SHP77 treated with DMSO at 0.1 percent for 48 hours (cell line): Measurements from ENCODE around the gene PACSIN3.

Source experiments
- DNase-seq: peaks from one replicate; lab custom pipeline; 2025; lab: John Stamatoyannopoulos, UW

PACSIN3 gene

DNA sequence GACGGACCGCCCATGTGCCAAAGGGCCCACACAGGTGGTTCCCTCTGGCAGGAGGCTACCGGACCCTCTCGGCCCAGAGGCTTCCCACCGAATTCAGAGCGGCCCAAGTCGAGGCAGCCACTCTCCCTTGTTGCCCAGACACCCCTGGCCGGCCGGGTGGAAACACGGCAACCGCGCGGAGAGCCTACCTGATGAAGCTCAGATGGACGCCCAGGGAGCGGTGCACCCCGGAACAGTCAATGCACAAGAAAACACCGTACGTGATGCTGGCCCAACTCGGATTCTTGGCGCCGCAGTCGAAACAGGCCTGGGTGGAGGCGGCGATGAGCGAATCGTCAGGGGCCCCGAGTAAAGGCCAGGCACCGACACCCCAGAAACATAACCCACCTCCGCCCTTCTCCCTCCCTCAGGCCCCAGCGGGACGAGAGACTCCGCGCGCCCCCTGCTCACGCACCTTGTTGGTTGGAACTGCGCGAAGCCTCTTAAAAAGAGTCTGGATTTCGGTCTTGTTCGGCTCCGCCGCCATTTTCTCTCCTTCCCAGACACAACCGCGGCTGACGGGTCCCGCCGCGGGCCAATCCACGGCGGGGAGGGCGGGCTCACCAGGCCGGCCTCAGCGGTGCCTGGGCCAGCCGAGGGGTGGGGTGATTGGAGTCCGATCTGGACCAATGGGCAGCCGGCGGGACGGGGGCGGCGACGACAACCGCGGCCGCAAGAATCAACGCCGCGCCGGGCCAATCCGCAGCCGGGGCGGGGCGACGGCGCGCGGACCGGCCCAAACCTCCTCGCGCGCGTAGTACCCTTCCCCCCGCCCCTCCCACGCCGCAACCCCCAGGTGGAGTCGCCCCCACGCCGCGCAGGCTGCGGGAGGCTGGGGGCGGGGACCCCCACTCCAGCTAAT lies 9.7 kb downstream of the PACSIN3 start, which contains the start of gene ARFGAP2:
Gene ARFGAP2 (minus strand): TSS at position 552 of the 901 bp plus-strand sequence. CDS start 26 bp downstream, at position 526.
- peak; percentile 83 for DNase-seq

DNA sequence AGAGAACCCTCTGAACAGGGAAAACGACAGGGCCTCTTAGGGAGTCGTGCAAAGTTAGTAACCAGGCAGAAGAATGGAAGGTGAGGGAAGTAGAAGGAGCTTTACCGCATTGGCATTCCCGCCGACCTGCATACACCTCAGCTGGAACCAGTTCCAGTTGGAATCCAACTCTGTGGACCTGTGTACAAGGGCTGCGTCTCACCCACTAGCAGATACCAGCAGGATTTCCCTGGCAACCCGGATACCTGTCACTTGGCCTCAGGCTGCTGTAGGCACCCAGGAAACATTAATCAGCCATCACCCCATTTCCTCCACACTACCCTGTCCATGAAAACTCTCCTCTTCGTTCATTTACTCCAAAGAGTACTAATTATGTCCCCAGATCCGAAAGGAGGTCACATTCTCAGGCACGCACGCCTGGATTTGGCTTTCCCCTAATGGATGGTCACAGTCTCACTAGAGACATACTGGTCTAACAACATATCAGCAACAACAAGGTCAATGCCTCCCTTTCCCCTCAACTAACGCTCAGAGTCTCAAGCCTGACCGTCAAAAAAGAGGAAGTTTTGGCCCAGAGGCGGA lies 10.4 kb downstream of the PACSIN3 start:
- DNase-seq, result no peak

DNA sequence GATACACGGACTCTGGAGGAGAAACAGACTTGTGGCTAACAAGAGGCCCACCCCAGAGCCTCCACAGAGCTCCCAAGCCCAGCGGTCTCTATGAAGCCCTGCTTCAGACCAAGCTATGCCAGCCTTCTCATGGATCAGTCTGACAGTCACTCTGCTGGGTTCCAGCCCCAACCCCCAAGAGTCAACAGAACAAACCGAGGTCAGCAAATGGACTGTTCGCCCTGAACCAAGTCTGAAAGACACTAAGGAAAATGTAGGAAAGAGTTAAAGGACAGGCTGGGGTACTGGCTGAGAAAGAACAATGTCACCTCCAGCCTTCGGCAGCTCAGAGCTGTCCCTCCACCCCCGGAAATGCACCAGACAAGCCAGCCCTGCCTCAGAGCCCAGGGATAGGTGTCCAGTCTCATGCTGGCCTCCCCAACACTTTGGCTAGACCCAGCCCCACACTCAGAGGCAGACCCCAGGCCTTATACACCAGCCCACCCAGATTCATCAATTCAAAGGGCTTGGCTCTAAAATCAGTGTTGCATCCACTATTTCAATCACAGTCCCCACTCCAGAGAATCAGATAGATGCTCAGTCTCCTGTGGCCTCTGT lies 13.4 kb downstream of the PACSIN3 start:
- no peak for DNase-seq

DNA sequence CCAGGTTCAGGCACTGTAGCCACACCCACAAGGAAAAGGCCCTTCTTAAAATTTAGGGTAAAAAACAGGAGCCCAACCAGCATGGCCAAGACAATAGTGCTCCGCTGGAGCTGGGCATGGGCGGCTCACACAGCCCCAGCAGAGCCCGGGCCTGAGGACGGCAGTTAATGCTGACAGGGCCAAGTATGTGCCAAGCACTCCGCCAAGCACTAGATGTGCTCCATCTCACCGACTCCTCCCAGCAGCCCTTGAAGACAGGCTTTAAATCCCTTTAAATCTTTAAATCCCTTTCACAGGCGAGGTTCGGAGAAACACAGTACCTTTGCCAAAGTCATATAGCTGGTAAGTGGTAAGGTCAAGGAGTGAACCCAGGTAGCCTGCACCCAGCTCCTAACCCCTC lies 14.4 kb downstream of the PACSIN3 start:
- DNase-seq, result no peak

DNA sequence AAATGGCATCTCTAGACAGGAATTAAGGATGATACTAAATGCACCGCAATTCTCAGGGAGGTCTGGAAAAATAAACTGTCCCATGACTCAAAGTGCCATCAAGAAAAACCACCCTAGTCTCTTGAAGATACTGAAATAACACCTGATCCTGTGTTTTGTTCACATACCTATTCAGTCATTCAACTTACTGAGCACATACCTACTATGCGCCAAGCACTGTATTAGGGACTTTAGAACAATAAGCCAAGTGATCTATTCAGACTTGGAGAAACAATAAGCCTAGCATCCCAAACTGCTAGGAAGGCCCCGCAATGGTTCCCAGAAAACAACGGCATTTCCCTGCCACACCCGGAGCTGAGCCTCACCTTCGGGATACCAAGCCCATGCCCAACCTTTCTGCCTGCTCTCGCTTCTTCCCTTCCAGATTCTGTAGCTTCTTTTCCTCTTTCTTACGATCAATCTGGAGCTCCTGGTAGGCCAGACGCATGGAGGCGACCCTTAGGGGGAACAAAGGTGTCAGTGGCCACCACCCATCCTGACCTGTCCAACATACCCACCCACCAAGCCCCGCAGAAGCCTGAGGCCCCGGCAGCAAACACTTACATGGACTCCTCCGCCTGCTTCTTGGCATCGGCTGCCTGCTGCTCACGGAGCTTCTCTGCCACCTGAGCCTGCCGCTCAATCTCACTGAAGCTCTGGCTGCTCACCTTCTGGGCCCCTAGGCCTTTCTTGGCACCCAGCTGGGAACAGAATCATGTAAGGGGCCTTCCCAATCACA lies 15.0 kb downstream of the PACSIN3 start:
- DNase-seq, result no peak

DNA sequence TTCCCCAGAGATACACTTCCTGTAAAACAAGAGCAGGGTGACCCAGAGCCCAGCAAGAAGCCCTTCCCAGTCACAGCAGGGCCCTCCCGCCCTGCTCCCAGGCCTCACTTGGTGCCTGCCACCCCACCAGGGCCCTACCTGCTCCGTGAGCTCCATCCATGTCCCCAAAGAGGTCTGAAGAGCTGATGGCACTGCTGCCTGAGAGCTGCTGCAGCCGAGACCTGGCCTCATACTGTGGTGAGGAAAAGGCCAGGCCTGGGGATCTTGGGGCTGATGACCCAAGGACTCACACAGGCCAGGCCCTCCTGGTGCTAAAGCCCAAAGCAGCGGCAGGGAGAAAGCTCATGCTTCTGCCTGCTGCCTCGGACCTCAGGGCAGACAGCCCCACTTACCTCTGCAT lies 19.9 kb downstream of the PACSIN3 start:
- no peak for DNase-seq

DNA sequence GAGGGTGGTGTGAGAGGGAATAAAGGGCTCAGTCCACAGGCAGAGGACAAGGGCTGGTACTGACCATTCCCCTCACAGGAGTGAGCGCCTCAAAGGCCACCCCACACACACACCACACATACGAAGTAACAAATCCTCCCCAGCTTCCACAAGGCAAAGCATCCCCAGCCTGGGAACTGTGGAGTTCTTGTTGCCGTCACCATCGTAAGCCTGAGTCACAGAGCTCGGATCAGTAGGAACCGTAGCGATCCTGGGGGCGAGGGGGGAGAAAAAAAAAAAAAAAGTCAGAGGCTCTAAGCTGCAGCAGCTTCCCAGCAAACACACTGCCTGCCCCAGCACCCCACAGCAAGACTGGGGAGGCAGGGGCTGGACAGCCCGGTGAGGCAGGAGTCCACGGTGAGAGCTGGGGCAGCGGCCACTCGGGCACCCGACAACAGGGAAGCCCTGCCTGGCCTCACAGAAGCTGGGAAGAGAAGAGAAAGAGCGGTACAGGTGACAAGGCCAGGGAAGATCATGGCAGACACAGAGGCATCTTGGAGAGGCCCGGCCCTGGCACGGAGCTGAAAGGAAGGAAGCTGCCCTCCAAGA lies 20.9 kb downstream of the PACSIN3 start:
- no peak for DNase-seq

DNA sequence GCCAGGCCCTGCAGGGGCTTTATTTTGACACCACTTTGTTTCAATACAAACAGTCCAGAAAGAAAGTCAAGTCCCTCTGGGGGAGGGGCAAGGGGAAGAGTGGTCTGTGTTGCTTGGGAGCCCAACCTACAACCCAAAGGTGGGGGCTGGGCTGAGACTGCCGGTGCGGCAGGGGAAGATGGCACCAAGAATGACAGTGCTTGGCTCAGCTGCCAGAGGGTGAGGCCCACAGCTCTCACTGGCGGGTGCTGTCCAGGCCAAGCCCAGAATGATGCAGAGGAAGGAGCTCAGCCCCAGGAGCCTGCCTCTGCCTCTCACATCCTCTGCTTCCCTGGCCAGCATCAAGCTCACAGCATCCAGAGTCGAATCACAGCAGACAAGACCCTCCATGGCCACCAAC lies 21.9 kb downstream of the PACSIN3 start:
- no peak for DNase-seq

DNA sequence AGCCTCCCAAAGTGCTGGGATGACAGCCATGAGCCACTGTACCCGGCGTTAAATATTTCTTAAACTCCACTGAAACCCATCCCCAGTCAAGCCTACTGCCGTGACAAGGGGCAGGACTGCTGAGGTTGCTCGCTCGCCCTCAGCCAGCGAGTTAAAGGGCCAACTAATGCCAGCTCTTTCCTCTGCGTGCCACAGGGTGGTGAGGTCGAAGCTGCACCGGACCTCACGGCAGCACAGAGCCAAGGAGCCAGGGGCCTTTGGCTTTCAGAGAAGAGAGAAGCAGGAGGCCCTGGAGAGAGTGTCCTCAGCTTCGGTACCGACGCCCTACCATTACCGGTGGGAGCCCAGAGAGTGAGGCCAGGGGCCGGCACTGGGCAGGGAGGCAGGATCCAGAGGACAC lies 22.3 kb downstream of the PACSIN3 start:
- DNase-seq, result no peak

DNA sequence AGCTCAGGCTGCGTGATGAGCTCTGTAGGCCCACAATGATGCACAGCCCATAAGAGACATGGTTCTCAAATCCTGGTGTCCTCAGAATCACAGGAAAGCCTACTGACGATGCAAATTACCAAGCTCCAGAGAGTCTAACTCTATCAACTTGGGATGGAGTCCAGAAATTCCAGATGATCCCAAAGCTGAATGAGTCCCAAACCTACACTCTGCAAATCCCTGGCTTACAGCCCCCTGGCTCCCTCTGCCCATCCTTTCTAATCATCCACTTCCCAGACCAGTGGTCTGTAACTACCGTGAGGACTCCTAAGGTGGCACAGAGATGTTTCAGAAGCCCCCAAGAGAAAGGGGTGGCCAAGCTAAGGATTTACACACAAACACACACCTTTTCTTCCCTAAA lies 23.0 kb downstream of the PACSIN3 start:
- no peak for DNase-seq

DNA sequence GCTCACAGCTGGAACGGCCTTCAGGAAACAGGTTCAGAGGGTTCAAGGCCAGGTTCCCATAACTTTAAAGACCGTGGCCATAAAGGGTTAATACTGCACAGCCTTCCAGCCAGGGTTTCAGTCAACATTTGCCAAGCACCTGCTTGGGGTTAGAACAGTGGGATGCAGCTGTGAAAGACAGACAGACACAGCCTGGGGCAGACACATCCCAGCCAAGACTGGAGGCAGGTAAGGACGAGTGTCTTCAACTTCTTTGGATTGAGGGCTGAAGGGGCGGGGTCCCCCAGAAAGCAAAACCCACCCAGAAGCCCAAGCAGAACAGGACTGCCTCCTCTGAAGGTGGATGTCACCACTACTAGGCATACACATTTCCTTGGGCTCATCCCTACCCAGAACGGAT lies 23.8 kb downstream of the PACSIN3 start:
- DNase-seq, result no peak

DNA sequence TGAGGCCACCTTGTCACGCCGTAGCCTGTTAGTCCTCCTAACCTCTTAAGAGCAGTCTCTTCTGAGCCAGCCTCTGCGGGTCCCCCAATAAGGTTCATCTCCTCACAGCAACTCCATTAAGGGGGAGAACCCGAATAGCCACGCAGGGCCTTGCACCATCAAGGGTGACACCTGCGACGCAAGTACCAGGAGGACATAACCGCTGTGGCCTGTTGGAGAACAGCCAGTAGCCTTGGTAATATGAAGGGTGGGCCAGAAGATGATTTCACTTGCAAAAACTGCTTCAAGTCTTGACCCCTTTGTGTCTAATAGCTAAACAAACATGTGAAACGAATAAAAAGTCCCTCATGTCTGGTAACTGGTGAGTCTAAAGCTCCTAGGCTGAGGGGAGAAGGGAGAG lies 24.3 kb downstream of the PACSIN3 start:
- DNase-seq, result no peak

DNA sequence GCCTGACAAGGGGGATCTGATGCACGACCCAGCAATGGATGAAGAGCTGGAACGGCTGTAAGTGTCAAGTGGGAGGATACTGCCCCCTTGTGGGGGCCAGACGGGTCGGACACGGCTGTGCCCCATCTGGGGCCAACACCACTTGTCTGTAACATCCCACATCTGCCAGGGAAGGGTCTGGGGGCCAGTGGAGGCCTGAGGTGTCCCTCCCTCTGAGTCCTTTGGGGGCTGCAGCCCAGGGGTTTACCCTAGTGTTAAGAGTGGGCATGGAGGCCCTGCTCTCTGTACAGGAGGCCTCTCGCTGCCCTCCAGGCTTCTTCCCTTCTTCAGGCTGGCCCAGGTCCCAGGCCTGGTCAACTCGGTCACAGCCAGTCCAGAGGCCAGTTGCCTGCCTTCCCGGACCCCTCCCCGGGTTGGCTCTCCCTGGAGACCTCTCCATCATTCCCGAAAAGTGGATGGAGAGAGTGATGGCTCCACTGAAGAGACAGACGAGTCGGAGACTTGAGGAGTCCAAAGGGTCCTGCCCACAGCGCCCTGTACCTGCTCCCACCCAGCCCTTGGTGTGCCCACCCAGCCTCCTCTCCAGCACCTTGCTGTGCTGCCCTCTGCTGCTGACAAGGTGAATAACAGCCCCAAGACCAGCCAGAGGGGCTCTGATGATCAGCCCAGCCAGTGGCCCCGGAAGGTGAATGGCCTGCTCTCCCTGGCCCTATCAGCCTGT lies 24.9 kb downstream of the PACSIN3 start:
- peak; percentile 39 for DNase-seq

DNA sequence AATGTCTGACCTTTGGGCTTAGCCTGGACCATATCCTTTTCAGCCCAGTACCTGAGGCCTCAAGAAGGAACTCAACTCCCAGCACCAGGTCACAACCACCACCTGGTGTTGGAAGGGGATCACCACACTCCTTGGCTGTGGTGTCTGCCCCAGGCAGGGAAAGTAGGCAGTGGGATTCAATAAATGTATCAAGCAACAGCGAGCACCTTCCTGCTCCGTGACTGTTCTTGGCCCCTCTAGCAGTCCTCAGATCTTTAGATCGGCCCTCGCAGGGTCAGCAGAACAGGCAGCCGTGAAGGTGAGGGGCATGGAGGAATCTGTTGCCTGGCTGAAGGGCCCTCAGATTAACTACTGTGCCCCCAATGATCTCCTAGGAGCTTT lies 25.5 kb downstream of the PACSIN3 start:
- DNase-seq, result no peak

DNA sequence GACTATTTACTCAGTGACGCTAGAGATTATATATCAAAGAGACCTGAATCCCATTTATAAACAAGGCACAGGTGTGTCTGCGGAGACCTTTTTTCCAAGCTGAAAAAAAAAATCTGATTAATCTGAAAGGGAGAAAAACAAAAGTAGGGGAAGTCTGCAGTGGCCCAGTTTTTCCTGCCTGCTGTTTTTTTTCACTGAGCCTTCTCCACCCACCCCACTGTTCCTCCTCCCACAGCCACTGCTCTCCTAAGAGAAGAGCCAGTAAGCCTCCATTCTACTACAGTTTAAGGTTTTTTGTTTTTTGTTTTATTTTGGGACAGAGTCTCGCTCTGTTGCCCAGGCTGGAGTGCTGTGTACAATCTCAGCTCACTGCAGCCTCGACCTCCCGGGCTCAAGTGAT lies 28.0 kb downstream of the PACSIN3 start:
- no peak for DNase-seq

DNA sequence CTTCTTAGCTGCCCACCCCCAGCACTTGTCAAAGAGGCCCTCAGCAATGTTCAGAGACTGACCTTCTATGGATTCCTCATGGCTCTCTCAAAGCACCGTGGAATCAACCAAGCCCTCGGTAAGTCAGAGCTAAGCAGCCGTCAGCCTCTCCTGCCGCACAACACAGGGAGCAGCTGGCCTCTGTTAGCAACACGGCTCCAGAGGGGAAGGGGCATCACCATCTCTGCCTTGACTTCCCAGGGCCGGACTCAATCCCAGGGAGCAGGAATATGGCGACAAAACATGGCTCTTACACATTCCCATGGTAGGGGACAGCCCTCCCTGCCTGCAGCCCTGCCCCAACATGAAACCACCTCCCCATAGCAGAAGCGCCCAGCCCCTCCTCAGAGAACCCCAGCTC lies 28.4 kb downstream of the PACSIN3 start:
- DNase-seq, result no peak

DNA sequence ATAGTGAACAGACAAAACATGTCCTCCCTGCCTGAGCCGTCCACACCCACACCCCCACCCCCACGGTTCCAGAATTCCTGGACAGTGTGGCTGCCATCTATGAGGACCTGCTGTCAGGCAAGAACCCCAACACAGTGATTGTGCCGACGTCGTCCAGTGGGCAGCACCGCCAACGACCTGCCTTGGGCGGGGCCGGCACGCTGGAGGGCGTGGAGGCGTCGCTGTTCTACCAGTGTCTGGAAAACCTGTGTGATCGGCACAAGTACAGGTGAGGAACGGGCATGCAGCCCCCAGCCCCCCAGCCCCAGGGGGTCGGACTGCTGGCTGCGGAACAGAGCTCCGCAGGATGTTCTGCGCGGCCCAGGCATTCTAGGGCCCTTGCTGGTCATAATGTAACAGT lies 29.3 kb downstream of the PACSIN3 start:
- no peak for DNase-seq

DNA sequence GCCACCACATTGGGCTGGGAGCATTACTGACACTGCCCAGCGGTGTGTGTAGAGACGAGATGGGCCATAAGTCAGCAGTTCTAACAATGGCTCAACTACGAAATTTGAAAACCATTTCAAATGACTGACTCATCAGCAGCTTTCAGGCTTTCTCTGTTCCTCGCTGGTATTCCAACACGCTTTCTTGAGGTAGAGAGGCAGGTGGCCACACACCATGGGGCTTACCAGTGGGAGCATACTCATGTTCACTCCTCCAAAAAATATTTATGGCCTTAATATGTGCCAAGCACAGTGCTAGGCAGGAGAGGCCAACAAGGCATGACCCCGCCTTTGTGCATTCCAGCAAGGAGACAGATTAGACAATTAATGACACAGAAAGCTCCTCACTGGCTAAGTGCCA lies 29.9 kb downstream of the PACSIN3 start:
- no peak for DNase-seq

DNA sequence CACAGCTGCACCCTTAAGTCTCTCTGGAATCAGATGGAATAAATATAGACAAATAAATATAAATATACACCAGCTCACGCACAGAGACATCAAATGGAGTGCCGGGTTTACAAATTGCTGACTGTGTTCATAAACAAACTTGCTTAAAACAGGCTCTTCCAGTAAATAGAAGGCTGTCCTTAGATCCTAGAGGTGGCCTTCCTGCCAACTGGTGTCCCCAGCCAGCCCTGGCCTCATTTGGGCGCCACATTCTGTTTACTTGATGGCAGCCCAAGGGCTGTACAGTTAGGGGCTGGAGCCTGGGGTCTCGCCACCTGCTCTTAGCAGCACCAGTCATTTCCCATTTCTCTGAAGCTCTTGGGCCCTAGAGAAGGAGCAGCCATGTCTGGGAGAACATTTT lies 30.4 kb downstream of the PACSIN3 start:
- DNase-seq, result no peak

DNA sequence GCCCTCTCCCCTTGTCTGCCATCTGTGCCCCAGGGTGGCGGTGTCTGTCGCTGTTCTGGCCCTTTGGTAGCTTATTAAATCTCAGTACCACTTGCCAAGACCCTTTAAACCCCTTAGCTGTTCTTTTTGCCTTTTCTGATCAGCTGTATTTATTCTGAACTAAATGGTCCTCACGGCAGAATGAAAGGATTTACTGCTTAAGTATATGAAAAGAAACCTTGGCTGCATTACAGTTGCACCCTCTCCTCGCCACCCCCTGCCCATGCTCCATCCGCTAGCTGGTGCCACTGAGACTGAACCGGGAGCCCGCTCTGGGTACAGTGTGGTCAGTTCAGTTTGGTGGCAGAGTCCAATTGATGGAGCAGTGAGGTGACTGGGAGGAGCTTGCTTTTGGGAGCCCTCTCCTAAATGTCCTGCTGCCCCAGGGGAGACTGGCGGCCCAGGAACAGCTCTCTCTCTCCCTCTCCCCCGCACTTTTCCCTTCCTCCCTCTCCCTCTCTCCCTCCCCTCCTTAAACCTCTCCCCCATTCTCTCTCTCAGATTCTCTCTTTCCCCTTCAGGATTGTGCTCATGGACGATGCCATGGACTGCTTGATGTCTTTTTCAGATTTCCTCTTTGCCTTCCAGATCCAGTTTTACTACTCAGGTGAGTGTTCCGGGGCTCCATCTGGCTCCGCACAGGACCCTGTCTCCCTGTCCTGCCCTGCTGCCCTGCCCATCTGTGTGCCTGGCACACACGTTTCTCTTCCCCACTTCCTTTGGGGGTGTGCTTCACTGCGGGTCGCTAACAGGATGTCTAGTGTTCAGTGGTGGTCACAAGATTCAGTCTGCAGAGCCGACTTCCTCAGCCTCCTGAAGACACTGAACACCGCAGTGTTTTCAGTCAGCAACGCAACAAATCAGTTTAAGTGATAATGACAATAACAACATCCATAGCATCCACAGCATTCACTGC lies 31.3 kb downstream of the PACSIN3 start:
- DNase-seq, result no peak
